Measurements from ENCODE around the gene TMEFF2.

The TMEFF2 gene

DNA sequence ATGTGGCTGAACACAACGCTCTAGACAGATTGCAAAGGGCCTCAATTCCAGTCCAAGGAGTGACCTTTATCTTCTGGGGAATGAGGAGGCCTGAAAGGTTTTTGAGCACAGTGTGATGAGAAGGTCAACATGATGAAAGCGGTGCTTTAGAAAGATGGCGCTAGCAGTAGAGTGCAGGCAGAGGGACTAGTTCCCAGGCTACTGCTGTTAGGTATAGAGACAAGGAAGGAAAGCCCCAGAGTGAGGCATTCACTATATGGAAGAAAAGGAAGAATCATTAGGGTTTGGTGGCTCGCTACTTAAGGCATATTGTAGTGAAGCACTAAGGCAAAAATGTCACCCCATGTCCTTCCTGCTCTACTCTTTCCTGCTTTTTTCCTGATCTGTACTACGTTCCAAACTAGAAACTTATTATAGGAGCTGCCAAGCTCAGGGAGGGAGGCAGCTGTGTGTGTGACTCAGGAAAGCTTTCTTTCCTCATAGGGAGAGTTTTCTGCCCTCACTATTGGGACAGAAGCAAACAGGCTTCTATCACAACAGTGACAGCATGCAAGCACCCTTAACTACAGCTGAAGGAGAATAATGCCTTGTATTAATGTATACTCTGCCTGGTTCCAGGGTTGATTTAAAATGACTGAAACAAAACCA, 187.0 kb downstream of the TMEFF2 start:
- no peak for DNase-seq (ENCODE audit: low read depth)
- no peak overlapping the region for H3K4me3 ChIP-seq (ENCODE audit: control insufficient read depth, low read depth, low read length)
- TF ChIP-seq, protein P1, sequence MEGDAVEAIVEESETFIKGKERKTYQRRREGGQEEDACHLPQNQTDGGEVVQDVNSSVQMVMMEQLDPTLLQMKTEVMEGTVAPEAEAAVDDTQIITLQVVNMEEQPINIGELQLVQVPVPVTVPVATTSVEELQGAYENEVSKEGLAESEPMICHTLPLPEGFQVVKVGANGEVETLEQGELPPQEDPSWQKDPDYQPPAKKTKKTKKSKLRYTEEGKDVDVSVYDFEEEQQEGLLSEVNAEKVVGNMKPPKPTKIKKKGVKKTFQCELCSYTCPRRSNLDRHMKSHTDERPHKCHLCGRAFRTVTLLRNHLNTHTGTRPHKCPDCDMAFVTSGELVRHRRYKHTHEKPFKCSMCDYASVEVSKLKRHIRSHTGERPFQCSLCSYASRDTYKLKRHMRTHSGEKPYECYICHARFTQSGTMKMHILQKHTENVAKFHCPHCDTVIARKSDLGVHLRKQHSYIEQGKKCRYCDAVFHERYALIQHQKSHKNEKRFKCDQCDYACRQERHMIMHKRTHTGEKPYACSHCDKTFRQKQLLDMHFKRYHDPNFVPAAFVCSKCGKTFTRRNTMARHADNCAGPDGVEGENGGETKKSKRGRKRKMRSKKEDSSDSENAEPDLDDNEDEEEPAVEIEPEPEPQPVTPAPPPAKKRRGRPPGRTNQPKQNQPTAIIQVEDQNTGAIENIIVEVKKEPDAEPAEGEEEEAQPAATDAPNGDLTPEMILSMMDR (IDR thresholded peaks at IDR 0.05; ENCODE audit: control insufficient read depth, insufficient read depth, low read depth, low read length, missing control alignments), result no peak

DNA sequence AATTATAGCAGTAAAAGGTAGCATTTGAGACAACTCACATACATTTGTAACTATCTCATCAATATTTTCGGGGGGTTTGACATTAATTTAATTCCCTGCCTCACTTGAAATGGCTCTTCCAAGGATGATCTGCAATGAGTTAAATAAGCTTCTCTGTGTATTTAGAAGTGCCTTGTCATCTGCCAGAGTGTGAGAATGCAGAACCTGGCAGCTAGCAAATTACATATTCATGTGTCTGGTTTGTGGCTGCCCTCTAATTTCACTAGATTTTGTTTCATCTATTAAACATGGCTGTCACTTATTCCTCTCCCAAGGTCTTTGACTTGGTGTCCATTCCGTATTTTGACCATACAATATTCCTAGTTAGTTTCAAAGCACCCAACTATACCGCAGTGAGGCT, 189.5 kb downstream of the TMEFF2 start:
- no peak for DNase-seq (ENCODE audit: low read depth)
- TF ChIP-seq, protein P1 (IDR thresholded peaks at IDR 0.05; ENCODE audit: control insufficient read depth, insufficient read depth, low read depth, low read length, missing control alignments), result no peak

DNA sequence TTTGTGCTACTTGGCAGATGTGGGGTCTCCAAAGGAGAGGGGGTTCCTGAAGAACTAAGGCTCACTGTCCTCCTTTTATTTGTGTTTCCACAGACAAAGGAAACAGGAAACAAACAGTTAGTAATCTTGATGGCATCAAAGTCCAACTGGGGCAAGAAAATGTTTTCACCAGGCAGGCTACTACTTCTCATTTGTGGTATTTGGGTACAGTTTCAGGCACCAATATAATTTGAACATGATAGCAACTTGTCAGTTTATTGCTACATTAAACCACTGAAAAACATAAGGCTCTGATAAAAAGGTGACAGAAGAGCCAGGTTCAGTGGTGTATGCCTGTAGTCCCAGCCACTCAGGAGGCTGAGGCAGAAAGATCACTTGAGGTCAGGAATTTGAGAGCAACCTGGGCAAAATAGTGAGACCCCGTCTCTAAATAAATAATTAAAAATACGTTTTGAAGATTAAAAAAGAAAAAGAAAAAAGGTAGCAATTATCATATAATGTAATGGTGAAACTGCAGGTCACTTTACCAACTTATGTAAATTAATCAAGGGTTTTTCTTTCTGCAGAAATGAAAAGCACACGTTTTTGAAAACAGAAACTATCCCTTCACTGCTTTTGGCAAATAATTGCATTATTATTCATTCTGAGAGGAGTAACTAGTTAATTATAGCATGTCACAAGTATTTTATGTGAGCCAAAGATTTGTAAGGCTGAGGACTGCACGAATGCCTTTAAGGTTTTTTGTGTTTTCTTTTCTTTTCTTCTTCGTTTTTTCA, 190.4 kb downstream of the TMEFF2 start:
- H3K4me3 ChIP-seq (ENCODE audit: control insufficient read depth, low read depth, low read length), result no peak overlapping the region
- no peak for DNase-seq (ENCODE audit: low read depth)

More for the DNA sequence above, 189.5 kb downstream of the TMEFF2 start:
- no peak overlapping the region for H3K4me3 ChIP-seq (ENCODE audit: control insufficient read depth, low read depth, low read length)

DNA sequence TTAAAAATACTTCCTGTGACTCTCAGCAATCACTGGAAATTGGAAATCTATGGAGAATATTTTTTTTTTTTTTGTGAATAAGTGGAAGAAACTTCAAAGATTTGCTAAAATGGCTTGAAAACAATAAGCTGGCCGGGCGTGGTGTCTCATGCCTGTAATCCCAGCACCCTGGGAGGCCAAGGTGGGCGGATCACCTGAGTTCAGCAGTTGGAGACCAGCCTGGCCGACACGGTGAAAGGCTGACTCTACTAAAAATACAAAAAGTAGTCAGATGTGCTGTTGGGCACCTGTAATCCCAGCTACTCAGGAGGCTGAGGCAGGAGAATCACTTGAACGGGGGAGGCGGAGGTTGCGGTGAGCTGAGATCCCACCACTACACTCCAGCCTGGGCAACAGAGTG, 192.3 kb downstream of the TMEFF2 start:
- no peak overlapping the region for H3K4me3 ChIP-seq (ENCODE audit: control insufficient read depth, low read depth, low read length)
- no peak for DNase-seq (ENCODE audit: low read depth)
- TF ChIP-seq, protein P1 (IDR thresholded peaks at IDR 0.05; ENCODE audit: control insufficient read depth, insufficient read depth, low read depth, low read length, missing control alignments), result no peak

More for the DNA sequence above, 190.4 kb downstream of the TMEFF2 start:
- TF ChIP-seq, protein P1 (IDR thresholded peaks at IDR 0.05; ENCODE audit: control insufficient read depth, insufficient read depth, low read depth, low read length, missing control alignments), result no peak

DNA sequence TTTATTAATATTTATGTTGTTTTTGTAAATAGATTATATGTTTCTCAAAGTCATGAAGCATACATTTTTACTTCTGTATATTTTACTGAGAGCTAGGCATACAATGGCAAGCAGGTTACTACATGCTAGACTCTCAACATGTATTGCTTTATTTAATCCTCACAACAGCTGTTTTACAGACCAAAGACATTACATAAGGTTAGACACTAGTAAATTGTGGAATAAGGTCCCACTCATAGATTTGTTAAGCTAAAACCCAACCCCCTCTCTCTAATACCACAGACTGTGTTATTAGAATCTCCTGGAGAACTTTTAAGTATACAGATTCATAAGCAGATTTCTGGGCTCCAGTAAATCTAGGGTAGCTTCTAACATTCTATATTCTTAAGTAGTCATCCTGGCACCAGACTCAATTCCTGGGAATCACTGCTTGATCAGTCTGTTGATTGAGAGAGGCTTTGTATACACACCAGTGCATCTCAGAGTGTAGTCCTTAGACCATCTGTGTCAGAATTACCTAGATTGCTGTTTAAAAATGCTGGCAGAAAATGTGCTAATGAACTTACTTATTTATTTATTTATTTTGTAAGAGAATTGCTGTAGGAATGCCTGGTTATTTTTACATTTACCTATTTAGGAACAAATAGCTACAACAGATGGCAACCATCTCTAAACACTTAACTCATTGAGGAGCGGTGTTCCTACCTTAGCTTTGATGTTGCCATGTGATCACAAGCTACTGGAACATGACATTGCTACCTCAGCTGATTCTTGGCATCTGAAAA, 194.3 kb downstream of the TMEFF2 start:
- no peak overlapping the region for H3K4me3 ChIP-seq (ENCODE audit: control insufficient read depth, low read depth, low read length)
- DNase-seq (ENCODE audit: low read depth), result no peak
- TF ChIP-seq, protein P1 (IDR thresholded peaks at IDR 0.05; ENCODE audit: control insufficient read depth, insufficient read depth, low read depth, low read length, missing control alignments), result no peak

DNA sequence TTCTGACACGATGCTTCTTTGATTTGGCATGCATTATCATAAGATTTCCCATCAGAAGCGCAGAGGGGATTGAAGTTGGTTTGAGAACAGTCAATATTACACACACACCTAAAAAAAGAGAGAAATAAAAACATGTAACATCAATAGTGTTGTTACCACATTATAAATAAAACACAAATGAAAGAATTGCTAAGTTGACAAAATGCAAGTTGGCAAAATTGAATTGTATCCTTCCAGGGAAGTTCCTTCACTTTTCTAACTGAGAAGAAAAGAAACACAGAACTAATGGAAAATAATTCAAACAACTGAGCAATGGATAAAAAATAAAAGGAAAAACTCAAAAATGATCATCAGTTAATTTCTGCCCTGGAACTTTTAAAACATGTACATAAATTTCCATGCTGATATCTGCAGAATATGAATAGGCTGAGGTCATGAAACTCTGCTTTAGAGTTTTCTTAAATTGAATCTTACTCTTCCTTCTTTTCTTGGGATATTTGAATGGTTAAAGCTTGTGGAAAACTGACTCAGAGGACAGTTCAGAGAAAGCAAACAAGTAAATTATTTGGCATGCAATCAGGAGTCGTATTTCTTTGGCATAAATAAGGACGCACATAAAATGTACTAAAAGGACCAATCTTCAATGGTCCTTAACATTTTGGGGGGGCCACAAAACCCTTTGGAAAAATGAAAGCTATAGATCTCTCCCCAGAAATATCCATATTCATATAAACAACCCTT, 195.5 kb downstream of the TMEFF2 start:
- no peak for DNase-seq (ENCODE audit: low read depth)
- H3K4me3 ChIP-seq (ENCODE audit: control insufficient read depth, low read depth, low read length), result no peak overlapping the region
- TF ChIP-seq, protein P1 (IDR thresholded peaks at IDR 0.05; ENCODE audit: control insufficient read depth, insufficient read depth, low read depth, low read length, missing control alignments), result no peak
